ENCODE measurements around the gene LTBP1. TPM values are rescaled to one million over a fixed set of nuclear protein-coding genes. Genes with fewer than 3 reads are reported as not detected.

Gene LTBP1
- total RNA-seq, 2 donors from 2014 or later, result 0.39 to 0.41 TPM

DNA sequence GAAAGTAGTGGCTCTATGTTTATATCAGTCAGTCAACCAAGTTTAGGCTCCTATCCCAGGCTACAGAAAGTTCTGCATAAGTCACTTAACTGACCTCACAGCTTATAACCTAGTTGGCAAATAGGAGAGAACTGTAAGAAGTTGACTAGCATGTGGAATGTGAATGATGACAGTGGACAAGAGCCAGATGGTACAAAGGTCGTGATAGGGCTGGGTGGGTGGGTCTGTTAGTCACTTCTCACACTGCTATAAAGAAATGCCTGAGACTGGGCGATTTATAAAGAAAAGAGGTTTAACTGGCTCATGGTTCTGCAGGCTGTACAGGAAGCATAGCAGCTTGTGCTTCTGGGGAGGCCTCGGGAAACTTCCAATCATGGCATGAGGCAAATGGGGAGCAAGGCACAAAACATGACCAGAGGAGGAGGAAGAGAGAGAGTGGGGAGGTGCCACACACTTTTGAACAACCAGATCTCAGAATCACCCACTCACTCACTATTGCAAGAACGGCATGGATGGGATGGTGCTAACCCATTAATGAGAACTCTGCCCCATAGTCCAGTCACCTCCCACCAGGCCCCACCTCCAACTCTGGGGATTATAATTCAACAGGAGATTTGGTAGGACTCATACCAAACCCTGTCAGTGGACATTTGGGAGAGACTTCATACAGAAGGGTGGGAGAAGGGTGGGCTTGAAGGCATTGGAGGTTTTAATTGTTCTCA, 68.8 kb downstream of the LTBP1 start:
- DNase-seq (ENCODE audit: low spot score in 2 of 2), result no peak
- H3K27ac Mint-ChIP-seq, result no peak overlapping the region
- H3K9me3 Mint-ChIP-seq, result no peaks in the 10 kb centered on the region
- no peak for ATAC-seq
- no peaks in the 10 kb centered on the region for H3K36me3 Mint-ChIP-seq

DNA sequence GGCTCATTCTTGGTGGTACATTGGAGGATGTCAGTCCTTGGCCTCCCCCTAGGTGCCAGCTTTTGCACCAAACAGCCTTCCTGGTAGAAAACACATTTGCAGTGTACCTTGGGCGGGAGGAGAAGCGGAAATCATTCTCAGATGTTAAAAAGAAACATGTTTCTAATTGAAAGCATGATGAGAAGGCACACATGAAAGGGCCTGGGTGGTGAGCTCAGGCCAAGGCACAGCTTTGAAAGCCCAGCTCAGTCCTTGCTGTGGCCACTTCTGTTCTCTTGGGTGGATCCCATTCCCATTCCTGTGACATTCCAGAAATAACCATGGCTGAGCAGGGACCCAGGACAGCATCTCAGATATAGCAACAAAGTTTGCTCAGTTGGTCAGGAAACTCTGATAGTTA, 71.5 kb downstream of the LTBP1 start:
- DNase-seq (ENCODE audit: low spot score in 2 of 2) (no peak), ATAC-seq (no peak)
- Mint-ChIP-seq H3K27ac (no peak overlapping the region), H3K36me3 (no peaks in the 10 kb centered on the region), H3K9me3 (no peaks in the 10 kb centered on the region)

DNA sequence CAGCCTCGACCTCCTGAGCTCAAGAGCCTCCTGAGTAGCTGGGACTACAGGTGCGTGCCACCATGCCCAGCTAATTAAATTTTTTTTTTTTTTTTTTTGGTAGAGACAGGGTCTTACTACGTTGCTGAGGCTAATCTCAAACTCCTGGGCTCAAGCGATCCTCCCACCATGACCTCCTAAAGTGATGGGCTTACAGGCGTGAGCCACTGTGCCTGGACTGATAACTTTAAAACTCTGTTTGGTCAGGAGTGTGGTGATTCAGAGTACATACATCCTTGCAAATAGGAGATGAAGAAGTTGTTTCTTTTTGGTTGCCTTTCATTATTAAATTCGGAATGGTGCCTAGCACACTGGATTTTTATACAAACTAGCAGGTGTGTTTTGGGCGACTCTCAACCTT, 73.0 kb downstream of the LTBP1 start:
- DNase-seq (ENCODE audit: low spot score in 2 of 2) (no peak), ATAC-seq (no peak)
- peaks cover 0 to 4% of the 10 kb centered on the region in 2 donors for H3K9me3 Mint-ChIP-seq
- no peaks in the 10 kb centered on the region for H3K36me3 Mint-ChIP-seq
- no peak overlapping the region for H3K27ac Mint-ChIP-seq

DNA sequence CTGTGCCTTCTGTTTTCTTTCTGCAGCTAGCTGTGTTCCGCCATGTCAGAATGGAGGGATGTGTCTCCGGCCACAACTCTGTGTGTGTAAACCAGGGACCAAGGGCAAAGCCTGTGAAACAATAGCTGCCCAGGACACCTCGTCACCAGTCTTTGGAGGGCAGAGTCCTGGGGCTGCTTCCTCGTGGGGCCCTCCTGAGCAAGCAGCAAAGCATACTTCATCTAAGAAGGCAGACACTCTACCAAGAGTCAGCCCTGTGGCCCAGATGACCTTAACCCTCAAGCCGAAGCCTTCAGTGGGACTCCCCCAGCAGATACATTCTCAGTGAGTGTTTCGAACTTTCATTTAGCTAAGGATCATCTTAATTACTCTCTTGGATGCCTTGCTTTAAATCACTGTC, 74.1 kb downstream of the LTBP1 start:
- no peak overlapping the region for H3K27ac Mint-ChIP-seq
- ATAC-seq, result no peak
- no peak for DNase-seq (ENCODE audit: low spot score in 2 of 2)
- H3K9me3 Mint-ChIP-seq, result peaks cover 0 to 4% of the 10 kb centered on the region in 2 donors
- no peaks in the 10 kb centered on the region for H3K36me3 Mint-ChIP-seq

DNA sequence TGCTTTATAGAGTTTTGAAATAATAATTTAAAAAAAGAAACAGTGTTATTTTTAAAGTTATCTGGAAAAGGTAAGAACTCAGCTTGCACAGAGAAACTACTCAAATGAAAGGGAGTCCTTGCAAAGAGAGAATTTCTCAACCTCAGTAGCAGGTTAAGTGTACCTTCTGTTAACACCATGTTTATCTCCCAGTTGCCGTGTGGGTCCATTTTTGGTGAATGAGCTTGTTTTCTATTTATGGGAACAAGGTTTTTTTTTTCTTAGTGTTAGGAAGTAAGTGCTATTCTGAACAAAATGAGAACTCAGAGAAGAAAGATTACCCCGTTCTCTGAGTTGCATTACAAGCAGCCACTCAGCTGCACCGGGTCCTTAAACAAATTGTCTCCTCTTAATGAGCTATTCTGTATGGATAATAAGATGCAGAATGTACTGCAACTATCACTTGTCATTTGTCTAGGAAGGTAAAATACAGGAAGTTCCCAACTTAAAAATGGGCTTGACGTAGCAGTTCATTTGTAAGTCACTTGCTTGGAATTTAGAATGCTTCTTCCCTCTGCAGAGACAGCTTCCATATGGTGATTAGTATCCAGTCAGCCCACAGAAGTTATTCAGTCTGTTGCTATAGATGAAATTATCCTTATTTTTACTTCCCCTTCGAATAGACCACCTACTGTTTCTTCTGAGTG, 74.9 kb downstream of the LTBP1 start:
- ATAC-seq, result no peak
- peaks cover 0 to 4% of the 10 kb centered on the region in 2 donors for H3K9me3 Mint-ChIP-seq
- no peaks in the 10 kb centered on the region for H3K36me3 Mint-ChIP-seq
- DNase-seq (ENCODE audit: low spot score in 2 of 2), result no peak
- no peak overlapping the region for H3K27ac Mint-ChIP-seq

DNA sequence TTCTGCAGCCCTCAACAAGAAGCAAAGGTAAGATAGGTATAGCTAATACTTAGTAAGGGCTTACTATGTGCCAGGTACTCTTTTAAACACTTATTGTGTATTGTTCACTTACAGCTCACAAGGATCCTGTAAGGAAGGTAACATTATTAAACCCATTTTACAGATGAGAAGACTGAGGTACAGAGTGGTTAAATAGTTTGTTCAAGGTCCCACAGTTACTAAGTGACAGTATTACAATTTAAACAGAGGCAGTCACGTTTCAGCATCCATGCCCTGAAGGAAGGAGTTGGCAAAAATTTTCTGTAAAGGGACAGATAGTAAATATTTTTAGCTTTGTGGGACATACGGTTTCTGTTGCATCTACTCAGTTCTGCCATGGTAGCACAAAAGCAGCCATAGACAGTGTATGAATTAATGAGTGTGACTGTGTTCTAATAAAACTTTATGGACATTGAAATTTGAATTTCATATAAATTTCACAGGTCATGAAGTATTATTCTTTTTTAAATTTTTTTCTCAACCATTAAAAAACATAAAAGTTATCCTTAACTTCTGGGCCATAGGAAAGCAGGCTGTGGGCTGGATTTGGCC, 75.7 kb downstream of the LTBP1 start:
- H3K9me3 Mint-ChIP-seq, result peaks cover 0 to 4% of the 10 kb centered on the region in 2 donors
- DNase-seq (ENCODE audit: low spot score in 2 of 2) (no peak), ATAC-seq (no peak)
- no peak overlapping the region for H3K27ac Mint-ChIP-seq
- H3K36me3 Mint-ChIP-seq, result no peaks in the 10 kb centered on the region

DNA sequence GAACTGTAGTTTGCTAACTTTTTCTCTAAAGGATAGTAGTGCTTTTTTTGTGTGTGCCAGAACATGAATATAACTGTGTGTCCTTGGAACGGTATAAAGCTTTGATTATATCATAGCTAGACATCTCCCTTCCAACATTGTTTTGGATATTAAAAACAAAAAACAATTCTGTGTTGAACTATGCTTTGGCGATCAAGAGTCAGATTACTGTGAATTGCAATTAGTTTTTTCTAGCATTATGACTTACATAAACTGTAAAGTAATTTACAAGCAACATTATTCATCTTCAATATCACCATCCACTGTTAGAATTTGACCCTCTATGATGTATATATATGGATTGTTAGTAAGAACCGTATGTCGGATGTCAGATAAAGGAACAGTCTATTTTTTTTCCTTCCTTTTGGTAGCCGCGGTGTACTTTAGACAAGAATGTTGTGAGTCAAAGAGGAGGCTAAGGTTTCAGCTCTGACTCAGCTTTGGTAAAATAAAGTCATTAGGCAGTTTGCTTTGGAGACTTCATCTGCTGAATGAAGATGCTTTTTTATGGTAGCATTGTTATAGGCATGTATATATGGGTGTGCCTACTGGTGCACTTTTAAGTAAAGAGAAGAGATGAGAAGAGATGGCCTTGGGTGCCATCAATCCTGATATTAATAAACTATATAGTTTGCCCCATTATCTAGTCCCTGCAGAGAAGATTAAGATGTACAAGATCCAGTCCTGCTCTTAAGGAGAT, 76.4 kb downstream of the LTBP1 start:
- H3K27ac Mint-ChIP-seq, result no peak overlapping the region
- peaks cover 0 to 4% of the 10 kb centered on the region in 2 donors for H3K9me3 Mint-ChIP-seq
- H3K36me3 Mint-ChIP-seq, result no peaks in the 10 kb centered on the region
- peak in 1 of 2 donors; percentile 77 for ATAC-seq
- DNase-seq (ENCODE audit: low spot score in 2 of 2), result no peak

DNA sequence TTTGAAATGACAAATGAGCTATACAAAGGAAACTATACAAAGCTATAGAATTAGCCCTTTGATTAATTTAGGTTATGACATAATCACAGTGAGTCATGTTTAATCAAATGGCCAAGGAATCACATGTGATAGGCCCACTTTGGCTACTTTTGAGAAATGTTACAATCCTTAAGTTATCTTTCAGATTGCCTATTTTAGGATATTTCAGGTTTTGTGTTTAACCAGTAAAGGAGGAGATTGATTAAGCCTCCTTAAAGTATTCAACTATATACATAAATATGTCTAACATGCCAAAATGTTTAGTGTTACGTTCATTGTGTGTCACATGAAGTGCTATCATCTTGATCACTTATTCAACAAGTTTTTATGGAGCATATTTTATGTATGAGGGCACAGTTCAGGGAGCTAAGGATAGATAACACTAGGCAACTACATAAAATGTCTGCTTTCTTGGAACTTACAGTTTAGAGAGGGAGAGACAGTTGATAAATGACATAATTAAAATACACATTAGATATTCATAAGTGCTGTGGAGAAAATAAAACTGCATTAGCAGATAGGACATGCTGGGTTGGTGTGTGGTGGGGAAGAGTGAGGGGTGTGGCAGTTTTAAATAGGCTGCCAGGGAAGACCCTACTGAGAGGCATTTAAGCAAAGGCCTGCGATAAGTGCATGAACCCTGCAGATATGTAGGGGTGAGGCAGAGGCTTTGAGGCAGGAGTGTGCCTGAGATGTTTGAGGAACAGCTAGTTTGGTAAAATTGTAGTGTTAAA, 77.2 kb downstream of the LTBP1 start:
- DNase-seq (ENCODE audit: low spot score in 2 of 2), result no peak
- H3K27ac Mint-ChIP-seq, result no peak overlapping the region
- no peak for ATAC-seq
- peaks cover 0 to 4% of the 10 kb centered on the region in 2 donors for H3K9me3 Mint-ChIP-seq
- H3K36me3 Mint-ChIP-seq, result no peaks in the 10 kb centered on the region

DNA sequence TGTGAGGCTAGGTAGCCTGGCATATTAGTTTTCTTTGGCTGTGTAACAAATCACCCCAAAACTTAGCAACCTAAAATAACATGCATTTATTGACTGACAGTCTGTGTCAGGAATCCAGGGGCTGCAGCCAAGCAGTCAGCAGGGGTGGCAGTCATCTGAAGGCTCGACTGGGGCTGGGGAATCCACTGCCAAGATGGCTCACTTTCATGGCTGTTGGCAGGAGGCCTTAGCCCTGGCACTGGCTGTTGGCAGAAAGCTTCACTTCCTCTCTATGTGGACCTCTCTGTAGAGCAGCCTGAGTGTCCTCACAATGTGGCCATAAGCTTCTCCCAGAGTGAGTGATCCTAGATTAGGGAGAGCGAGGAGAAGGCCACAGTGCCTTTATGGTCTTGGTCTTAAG, 78.0 kb downstream of the LTBP1 start:
- H3K9me3 Mint-ChIP-seq, result peaks cover 0 to 4% of the 10 kb centered on the region in 2 donors
- H3K27ac Mint-ChIP-seq, result no peak overlapping the region
- DNase-seq (ENCODE audit: low spot score in 2 of 2) (no peak), ATAC-seq (no peak)
- H3K36me3 Mint-ChIP-seq, result no peaks in the 10 kb centered on the region

DNA sequence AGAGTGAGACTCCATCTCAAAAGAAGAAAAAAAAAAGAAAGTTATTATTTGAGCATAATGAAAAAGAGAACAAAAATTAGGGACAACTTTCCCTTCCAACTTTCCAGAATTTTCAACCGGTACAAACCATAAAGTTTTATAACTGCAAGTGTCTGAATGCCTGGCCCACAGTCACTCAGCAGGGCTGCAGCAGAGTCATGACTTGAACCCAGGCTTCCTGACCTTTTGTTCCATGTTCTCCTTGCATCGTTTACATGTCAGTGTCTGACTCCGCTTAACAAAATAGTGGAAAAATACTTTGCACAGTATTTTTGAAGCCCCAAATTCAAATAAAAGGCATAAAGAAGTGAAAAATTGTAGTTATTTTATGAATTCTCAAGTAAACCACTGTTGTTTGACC, 82.7 kb downstream of the LTBP1 start:
- Mint-ChIP-seq H3K27ac (no peak overlapping the region), H3K36me3 (no peaks in the 10 kb centered on the region)
- ATAC-seq, result no peak

DNA sequence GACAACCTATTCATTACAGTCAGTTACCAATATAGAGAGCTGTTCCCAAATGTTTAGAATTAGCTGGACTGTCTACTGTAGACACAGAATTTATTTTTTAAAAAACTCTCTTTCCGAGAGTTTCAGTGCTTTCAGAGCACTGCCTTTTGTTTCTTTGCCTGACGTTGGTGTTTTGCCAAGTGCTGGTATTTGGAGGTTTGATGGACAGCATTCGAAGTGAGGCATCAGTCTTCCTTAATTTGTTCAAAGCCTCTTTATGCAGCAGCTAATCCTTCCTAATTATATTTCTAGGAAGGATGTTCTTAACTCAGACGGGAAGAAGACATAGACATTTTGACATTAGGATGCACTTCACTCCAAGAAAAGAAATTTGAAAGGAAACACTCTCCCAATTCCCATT, 83.2 kb downstream of the LTBP1 start:
- Mint-ChIP-seq H3K27ac (no peak overlapping the region), H3K36me3 (no peaks in the 10 kb centered on the region), H3K9me3 (no peaks in the 10 kb centered on the region)
- no peak for ATAC-seq
- DNase-seq (ENCODE audit: low spot score in 2 of 2), result no peak

More for the DNA sequence above, 82.7 kb downstream of the LTBP1 start:
- H3K9me3 Mint-ChIP-seq, result no peaks in the 10 kb centered on the region
- no peak for DNase-seq (ENCODE audit: low spot score in 2 of 2)

DNA sequence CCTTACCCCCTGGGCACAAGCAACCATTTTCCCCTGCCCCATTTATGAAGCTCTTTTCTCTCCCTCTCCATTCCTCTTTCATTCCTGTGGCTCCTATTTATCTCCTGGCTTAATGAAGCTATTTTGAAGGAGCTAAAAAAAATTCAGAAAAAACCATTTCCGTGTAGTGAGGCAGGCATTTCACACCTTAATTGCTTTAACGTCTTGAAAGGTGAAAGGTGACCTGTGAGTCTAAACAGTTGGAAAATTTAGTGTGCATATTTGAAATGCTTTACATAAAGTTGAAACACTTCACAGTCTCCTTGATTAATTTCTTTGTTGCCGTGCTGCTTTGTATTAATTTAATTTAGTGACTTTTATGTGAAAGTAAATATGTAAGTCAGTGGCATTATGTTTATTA, 83.6 kb downstream of the LTBP1 start:
- H3K36me3 Mint-ChIP-seq, result no peaks in the 10 kb centered on the region
- H3K9me3 Mint-ChIP-seq, result no peaks in the 10 kb centered on the region
- DNase-seq (ENCODE audit: low spot score in 2 of 2) (no peak), ATAC-seq (no peak)
- no peak overlapping the region for H3K27ac Mint-ChIP-seq

DNA sequence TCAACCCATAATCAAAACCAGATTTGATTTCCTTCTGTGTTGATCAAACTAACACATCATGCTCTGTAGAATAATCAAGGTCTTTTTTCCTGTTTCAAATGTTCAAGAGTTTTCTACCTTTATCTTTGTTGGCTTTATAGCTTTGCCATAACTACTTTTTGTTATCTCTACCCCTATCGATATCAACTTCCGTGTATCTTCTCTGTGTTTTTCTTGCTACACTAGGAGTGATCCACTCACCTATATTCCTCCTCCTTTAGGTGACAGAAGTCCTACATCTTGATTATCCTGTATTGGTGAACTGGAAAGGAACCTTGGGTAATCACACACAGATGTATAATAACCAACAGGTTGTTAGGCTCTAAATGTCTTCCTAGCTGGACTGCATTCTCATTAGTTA, 85.5 kb downstream of the LTBP1 start:
- DNase-seq (ENCODE audit: low spot score in 2 of 2) (no peak), ATAC-seq (no peak)
- no peak overlapping the region for H3K27ac Mint-ChIP-seq
- no peaks in the 10 kb centered on the region for H3K36me3 Mint-ChIP-seq
- no peaks in the 10 kb centered on the region for H3K9me3 Mint-ChIP-seq

DNA sequence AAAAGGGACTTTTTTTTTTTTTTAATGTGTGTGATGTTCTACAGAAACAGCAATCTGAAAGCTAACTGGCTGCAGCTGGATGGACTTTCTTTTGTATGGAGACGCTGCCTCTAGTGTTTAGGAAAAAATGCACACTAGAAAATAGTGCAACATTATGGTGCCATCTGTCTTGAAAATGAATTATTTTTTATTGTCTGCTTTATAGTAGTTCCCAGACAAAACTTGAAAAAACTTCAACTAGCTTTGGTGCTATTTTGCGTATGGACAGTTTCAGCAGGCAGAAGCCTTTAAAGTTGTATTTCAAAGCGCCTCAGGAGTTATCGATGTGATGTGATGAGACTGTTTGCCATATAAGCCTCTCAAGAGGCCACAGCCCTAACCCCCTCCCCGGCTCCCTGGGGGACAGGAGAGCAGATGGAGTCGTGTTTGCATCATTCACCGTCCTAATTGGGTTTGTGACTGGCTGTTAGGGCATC, 86.9 kb downstream of the LTBP1 start:
- Mint-ChIP-seq H3K36me3 (no peaks in the 10 kb centered on the region), H3K9me3 (no peaks in the 10 kb centered on the region), H3K27ac (no peak overlapping the region)
- ATAC-seq, result no peak
- DNase-seq (ENCODE audit: low spot score in 2 of 2), result no peak

DNA sequence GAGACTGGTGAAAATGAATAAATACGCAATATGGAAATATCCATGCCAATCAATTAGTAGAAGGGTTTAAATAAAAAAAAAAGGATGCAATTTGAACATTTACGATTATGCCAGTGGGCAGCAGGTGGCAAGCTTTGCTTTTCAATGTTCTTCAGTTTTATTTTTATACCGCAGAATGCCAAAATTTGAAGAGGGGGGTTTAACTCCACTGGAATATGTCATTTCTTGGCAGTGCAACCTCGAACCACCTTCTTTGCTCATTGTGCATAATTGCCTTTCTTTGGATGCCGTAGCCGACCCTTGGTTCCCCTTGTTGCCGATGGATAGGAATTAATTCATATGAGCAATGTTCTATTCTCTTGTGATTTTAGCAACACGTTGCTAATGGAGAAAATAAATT, 88.0 kb downstream of the LTBP1 start:
- no peaks in the 10 kb centered on the region for H3K36me3 Mint-ChIP-seq
- ATAC-seq (no peak), DNase-seq (ENCODE audit: low spot score in 2 of 2) (no peak)
- H3K27ac Mint-ChIP-seq, result no peak overlapping the region
- H3K9me3 Mint-ChIP-seq, result no peaks in the 10 kb centered on the region

DNA sequence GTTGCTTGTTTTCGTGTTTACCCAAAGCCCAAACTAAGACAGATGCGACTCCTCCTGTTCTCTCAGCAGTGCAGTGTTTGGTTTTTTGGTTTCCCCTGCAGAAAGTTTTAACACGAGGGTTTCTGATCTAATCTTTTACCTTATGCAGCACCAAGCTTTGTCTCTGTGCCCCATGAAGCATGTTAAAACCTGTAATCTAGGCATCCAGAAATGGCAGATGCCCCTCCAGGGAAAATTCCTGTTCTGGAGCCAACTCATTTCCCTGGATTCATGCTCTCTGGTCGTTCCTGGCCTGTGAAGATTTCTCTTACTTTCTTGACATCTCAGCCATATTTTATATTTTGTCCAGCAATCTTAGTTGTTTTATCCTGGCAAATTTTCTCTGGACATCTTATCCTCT, 91.5 kb downstream of the LTBP1 start:
- no peaks in the 10 kb centered on the region for H3K9me3 Mint-ChIP-seq

More for the DNA sequence above, 91.5 kb downstream of the LTBP1 start:
- Mint-ChIP-seq H3K36me3 (no peaks in the 10 kb centered on the region), H3K27ac (no peak overlapping the region)
- ATAC-seq, result no peak
- DNase-seq (ENCODE audit: low spot score in 2 of 2), result no peak

Data from activated naive CD4-positive, alpha-beta T cell treated with anti-CD3 and anti-CD28 coated beads, Interleukin-2, amount 50 U/mL, for 72 hours (primary cell).